ENCODE data around the gene PLXNA2. TPM values are rescaled to one million over a fixed set of nuclear protein-coding genes. Genes with fewer than 3 reads are reported as not detected.

Gene PLXNA2
- total and polyA plus RNA-seq, 2 of the 8 experiments (the other 6 are each of a cell fraction or from before 2014, with no cell fraction given), result 0.33 to 1.5 TPM

DNA sequence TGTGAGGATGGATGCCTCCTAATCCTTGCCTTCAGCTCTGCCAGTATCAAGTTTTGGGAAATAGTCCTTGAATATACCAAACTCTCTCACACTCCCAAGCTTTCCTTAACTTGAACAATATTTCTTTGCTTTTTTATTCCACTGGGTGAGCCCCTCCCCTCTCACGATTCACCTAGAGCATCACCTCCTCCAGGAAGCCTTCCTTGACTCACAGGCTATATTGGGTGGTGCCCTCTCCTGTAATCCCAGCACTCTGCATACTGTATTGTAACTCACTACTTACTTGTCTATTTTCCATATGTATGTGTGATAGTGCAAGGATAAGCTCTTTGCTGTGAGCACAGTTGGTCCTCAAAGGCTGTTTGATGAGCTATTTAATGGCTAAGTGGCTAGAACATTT lies 114.7 kb downstream of the PLXNA2 start:
- peaks cover 0 to 10% (median 4%) of the 10 kb centered on the region in 4 experiments; a peak in 2 of 7 replicates for H3K27me3 ChIP-seq (replicated peaks in 1 of 4; ENCODE audit: control insufficient read depth in 3 of 4, extremely low read depth in 1 of 4, insufficient read depth in 3 of 4, low read length in 3 of 4)
- H3K36me3 ChIP-seq (ENCODE audit: control insufficient read depth in 2 of 4, insufficient read depth in 4 of 4, low read length in 3 of 4), result no peaks in the 10 kb centered on the region
- FAIRE-seq (no peak), DNase-seq (ENCODE audit: low read depth in 1 of 2, low spot score in 2 of 2) (no peak)
- H2BK15ac ChIP-seq (ENCODE audit: low read length), result no peak overlapping the region
- H3K23ac ChIP-seq (ENCODE audit: insufficient read length), result no peak overlapping the region
- H3K9ac ChIP-seq (replicated peaks in 1 of 4; ENCODE audit: extremely low read depth in 1 of 4, low read depth in 3 of 4, low read length in 3 of 4), result no peak overlapping the region
- no peak overlapping the region for H3K4me3 ChIP-seq (ENCODE audit: extremely low read depth in 1 of 4, insufficient read depth in 2 of 4, low read depth in 3 of 4, low read length in 4 of 4)
- H4K20me1 ChIP-seq (replicated peaks in 1 of 2; ENCODE audit: control insufficient read depth in 1 of 2, insufficient read depth in 2 of 2, low read length in 2 of 2), result no peaks in the 10 kb centered on the region
- no peak overlapping the region for H3K56ac ChIP-seq (replicated peaks; ENCODE audit: insufficient read length, low read depth, low read length)
- H2BK120ac ChIP-seq (replicated peaks; ENCODE audit: low read depth, low read length), result no peak overlapping the region
- H3K27ac ChIP-seq (ENCODE audit: low read depth, low read length), result no peak overlapping the region
- no peaks in the 10 kb centered on the region for H3K79me2 ChIP-seq (ENCODE audit: control insufficient read depth in 1 of 2, insufficient read depth in 2 of 2, low read length in 2 of 2)
- H3K4me1 ChIP-seq (replicated peaks in 1 of 4; ENCODE audit: control insufficient read depth in 3 of 4, insufficient read depth in 4 of 4, low read length in 3 of 4), result peaks cover 9 to 17% (median 13%) of the 10 kb centered on the region in 4 experiments
- no peak overlapping the region for H4K8ac ChIP-seq (ENCODE audit: extremely low read depth, insufficient read depth, low read length)
- no peak overlapping the region for H2BK20ac ChIP-seq (ENCODE audit: low read length)
- H4K5ac ChIP-seq (ENCODE audit: insufficient read length, low read depth, low read length), result no peak overlapping the region
- no peaks in the 10 kb centered on the region for H3K79me1 ChIP-seq (ENCODE audit: low read depth, low read length)
- no peak overlapping the region for H3K4me2 ChIP-seq (ENCODE audit: insufficient read depth in 1 of 2, low read depth in 2 of 2, low read length in 2 of 2)
- TF ChIP-seq SRF (IDR thresholded peaks at IDR 0.05; ENCODE audit: low read depth, low read length) (no peak), PHF8 (conservative IDR thresholded peaks at IDR 0.05; ENCODE audit: low read depth, low read length) (no peak), JUND (IDR thresholded peaks at IDR 0.05; ENCODE audit: low read length) (no peak), NRF1 (IDR thresholded peaks at IDR 0.05; ENCODE audit: low read depth, low read length) (no peak), EP300 (IDR thresholded peaks at IDR 0.05; ENCODE audit: borderline replicate concordance in 1 of 2, low read depth in 2 of 2, low read length in 2 of 2) (no peak), SUZ12 (IDR thresholded peaks at IDR 0.05; ENCODE audit: low read length) (no peak), POLR2AphosphoS5 (IDR thresholded peaks at IDR 0.05; ENCODE audit: low read depth, low read length) (no peak), KDM5A (IDR thresholded peaks at IDR 0.05; ENCODE audit: low read length) (no peak), NANOG (IDR thresholded peaks at IDR 0.05; ENCODE audit: insufficient read depth, low read depth, low read length, poor library complexity, severe bottlenecking) (no peak), HDAC6 (IDR thresholded peaks at IDR 0.05; ENCODE audit: low read depth, low read length) (no peak)
- TF ChIP-seq, protein P1, sequence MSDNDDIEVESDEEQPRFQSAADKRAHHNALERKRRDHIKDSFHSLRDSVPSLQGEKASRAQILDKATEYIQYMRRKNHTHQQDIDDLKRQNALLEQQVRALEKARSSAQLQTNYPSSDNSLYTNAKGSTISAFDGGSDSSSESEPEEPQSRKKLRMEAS (IDR thresholded peaks at IDR 0.05), result no peak
- H4K91ac ChIP-seq (replicated peaks; ENCODE audit: insufficient read length, low read length), result no peak overlapping the region
- H3K4ac ChIP-seq (replicated peaks; ENCODE audit: insufficient read length, low read depth, low read length), result no peak overlapping the region
- H3K9me3 ChIP-seq (ENCODE audit: insufficient read depth in 2 of 2, low read depth in 1 of 2, low read length in 1 of 2), result no peaks in the 10 kb centered on the region
- ChIA-PET POLR2A (ENCODE audit: partially characterized antibody) (interaction anchor here (1.7 kb wide), 1 partner anchor 9 kb away, joined by 4 read pairs; no protein-coding TSS in a partner anchor), CTCF (ENCODE audit: partially characterized antibody) (interaction anchor here (0.6 to 6.8 kb wide), 18 partner anchors 11 to 294 kb away, joined by 3 to 82 read pairs (median 4); no protein-coding TSS in a partner anchor)
- H3K14ac ChIP-seq (ENCODE audit: insufficient read length), result no peak overlapping the region
- 96% methylated on average over 1 of the region's 1 CpG; no CpG with 5 or more reads in 1 of the 2 experiments for WGBS, 2 experiments (ENCODE audit: extremely low coverage in 1 of 2, insufficient coverage in 1 of 2, insufficient read length in 1 of 2, insufficient replicate concordance in 2 of 2, low coverage in 1 of 2, low lambda C conversion rate in 2 of 2, missing lambda C conversion rate in 1 of 2)
- H3K18ac ChIP-seq (ENCODE audit: extremely low read depth, low read length), result no peak overlapping the region
- no peaks in the 10 kb centered on the region for H3K23me2 ChIP-seq (ENCODE audit: low read depth, low read length)
- H2BK12ac ChIP-seq (ENCODE audit: low read depth, low read length), result no peak overlapping the region
- H2BK5ac ChIP-seq (ENCODE audit: low read depth, low read length), result no peak overlapping the region
- H2AK5ac ChIP-seq (ENCODE audit: low read depth, low read length), result no peak overlapping the region
- H2AFZ ChIP-seq (ENCODE audit: low read length), result no peak overlapping the region
